GM19455 (cell line): ENCODE measurements around the gene MYO3B.

Experiments
- ATAC-seq: cut with Tn5 transposase; IDR thresholded peaks from one replicate; pipeline ENCODE4 v1.9.1; 2021; ENCODE audit not compliant: unreplicated experiment

Gene MYO3B

GRCh38 chr2:170361090-170361936 is 183.4 kb downstream of the MYO3B start:
- peak; percentile 59 for ATAC-seq

- ATAC-seq, result no peak
These were observed 184.4 kb downstream of the MYO3B start for GRCh38 chr2:170362313-170362870.

- ATAC-seq, result no peak
These were observed 185.1 kb downstream of the MYO3B start for GRCh38 chr2:170362871-170363631.

GRCh38 chr2:170365003-170365402 is 187.1 kb downstream of the MYO3B start:
- ATAC-seq, result no peak

- ATAC-seq, result no peak
These were observed 187.7 kb downstream of the MYO3B start for GRCh38 chr2:170365686-170366085.

GRCh38 chr2:170368370-170368769 is 190.4 kb downstream of the MYO3B start:
- no peak for ATAC-seq

- ATAC-seq, result no peak
These were observed 191.3 kb downstream of the MYO3B start for GRCh38 chr2:170369228-170369627.

- no peak for ATAC-seq
These were observed 191.9 kb downstream of the MYO3B start for GRCh38 chr2:170369894-170370293.

GRCh38 chr2:170371231-170371998 is 193.5 kb downstream of the MYO3B start:
- ATAC-seq, result no peak

GRCh38 chr2:170375192-170375591 is 197.2 kb downstream of the MYO3B start:
- ATAC-seq, result no peak

- ATAC-seq, result no peak
These were observed 199.7 kb downstream of the MYO3B start for GRCh38 chr2:170377500-170378207.

GRCh38 chr2:170380267-170380666 is 202.3 kb downstream of the MYO3B start:
- ATAC-seq, result no peak

GRCh38 chr2:170381678-170382077 is 203.7 kb downstream of the MYO3B start:
- no peak for ATAC-seq

- no peak for ATAC-seq
These were observed 208.6 kb downstream of the MYO3B start for GRCh38 chr2:170386554-170386953.

GRCh38 chr2:170391018-170391417 is 213.1 kb downstream of the MYO3B start:
- ATAC-seq, result no peak

GRCh38 chr2:170391697-170392096 is 213.8 kb downstream of the MYO3B start:
- no peak for ATAC-seq

- ATAC-seq, result no peak
These were observed 216.0 kb downstream of the MYO3B start for GRCh38 chr2:170393861-170394498.

- ATAC-seq, result no peak
These were observed 216.9 kb downstream of the MYO3B start for GRCh38 chr2:170394641-170395387.

GRCh38 chr2:170396799-170397459 is 219.0 kb downstream of the MYO3B start:
- ATAC-seq, result no peak
